Ascending aorta (tissue), 2 donors: Measurements from ENCODE around the gene NGEF. TPM values are rescaled to one million over a fixed set of nuclear protein-coding genes. Genes with fewer than 3 reads are reported as not detected.
"Not testable (repeated sequence)": the region's sequence is repeated elsewhere in the genome, so short reads cannot be mapped to it uniquely, and the experiment has no call there.

Experiments used
- DNase-seq, 2 donors: peaks; one replicate each; pipeline ENCODE4 v3.0.0-alpha.2; 2019; ENCODE audit warnings: low spot score in 2 of 2
- H3K27ac ChIP-seq, 2 donors: fragments of 200-600 bp; sonication (generic); one replicate each; pipeline ENCODE4 v1.5.1; 2016 to 2017; ENCODE audit warnings: mild to moderate bottlenecking in 1 of 2
- H3K27me3 ChIP-seq: fragments of 200-600 bp; sonication (generic); one replicate; pipeline ENCODE4 v1.5.1; 2017
- H3K36me3 ChIP-seq, 2 donors: fragments of 200-600 bp; sonication (generic); one replicate each; pipeline ENCODE4 v1.5.1; 2016
- H3K4me1 ChIP-seq, 2 donors: fragments of 200-600 bp; sonication (generic); one replicate each; pipeline ENCODE4 v1.5.1; 2016 to 2017; ENCODE audit warnings: mild to moderate bottlenecking in 1 of 2
- H3K4me3 ChIP-seq, 2 donors: fragments of 200-600 bp; sonication (generic); one replicate each; pipeline ENCODE4 v1.5.1; 2016 to 2017; ENCODE audit warnings: mild to moderate bottlenecking in 1 of 2
- H3K9me3 ChIP-seq, 2 donors: fragments of 200-600 bp; sonication (generic); one replicate each; pipeline ENCODE4 v1.5.1; 2016
- CTCF ChIP-seq, 3 experiments: fragments of 200-600 bp in 2 of 3; fragments of 450-650 bp in 1 of 3; sonication (generic) in 2 of 3; IDR thresholded peaks; one replicate each; pipeline ENCODE4 v1.5.1; 2016 to 2019; ENCODE audit warnings: antibody characterized with exemption in 3 of 3, mild to moderate bottlenecking in 1 of 3, moderate library complexity in 1 of 3
- intact Hi-C: fragments of 100-400 bp; cut with DNase I; formaldehyde crosslinking; loops from one replicate; pipeline ENCODE4 v1.15.1; 2023
- total RNA-seq: library from RNA; depleted of rRNA; stranded (reverse); fragments of >200 nt; gene quantifications from one replicate; pipeline ENCODE4 v1.1.0, GENCODE V29; 2016

NGEF gene
- total RNA-seq, 1 donor from 2014 or later: 0.43 TPM

GRCh38 chr2:232908695-232909094 lies 104.4 kb downstream of the NGEF start:
- H3K27me3 ChIP-seq: no peaks in the 10 kb centered on the region
- DNase-seq: no peak
- TF ChIP-seq CTCF (IDR thresholded peaks at IDR 0.05): no peak
- no peaks in the 10 kb centered on the region for H3K36me3 ChIP-seq
- no peak overlapping the region for H3K27ac ChIP-seq
- H3K9me3 ChIP-seq: no peaks in the 10 kb centered on the region
- no peak overlapping the region for H3K4me3 ChIP-seq
- intact Hi-C loops: no loop called here
- no peaks in the 10 kb centered on the region for H3K4me1 ChIP-seq

GRCh38 chr2:232907718-232908085 lies 105.4 kb downstream of the NGEF start:
- H3K9me3 ChIP-seq, H3K27ac ChIP-seq, DNase-seq, intact Hi-C loops, H3K4me3 ChIP-seq, H3K27me3 ChIP-seq, H3K4me1 ChIP-seq, H3K36me3 ChIP-seq: not testable (repeated sequence)

GRCh38 chr2:232906867-232907717 lies 106.0 kb downstream of the NGEF start:
- H3K4me3 ChIP-seq, H3K4me1 ChIP-seq, H3K27me3 ChIP-seq, DNase-seq, intact Hi-C loops, H3K9me3 ChIP-seq, H3K36me3 ChIP-seq, H3K27ac ChIP-seq: not testable (repeated sequence)

GRCh38 chr2:232903989-232904388 lies 109.1 kb downstream of the NGEF start:
- no peak for TF ChIP-seq CTCF (IDR thresholded peaks at IDR 0.05)
- Histone ChIP-seq H3K27me3 (no peaks in the 10 kb centered on the region), H3K36me3 (no peaks in the 10 kb centered on the region), H3K27ac (no peak overlapping the region), H3K4me1 (no peaks in the 10 kb centered on the region), H3K4me3 (no peak overlapping the region), H3K9me3 (no peaks in the 10 kb centered on the region)
- intact Hi-C loops: no loop called here
- DNase-seq: no peak

GRCh38 chr2:232901736-232902578 lies 111.1 kb downstream of the NGEF start:
- no peak for TF ChIP-seq CTCF (IDR thresholded peaks at IDR 0.05)
- Histone ChIP-seq H3K4me3 (no peak overlapping the region), H3K27ac (no peak overlapping the region), H3K27me3 (no peaks in the 10 kb centered on the region), H3K9me3 (no peaks in the 10 kb centered on the region), H3K4me1 (no peaks in the 10 kb centered on the region), H3K36me3 (no peaks in the 10 kb centered on the region)
- intact Hi-C loops: no loop called here
- DNase-seq: no peak

GRCh38 chr2:232900811-232901735 lies 112.0 kb downstream of the NGEF start:
- H3K27ac ChIP-seq: no peak overlapping the region
- no peak for DNase-seq

More at GRCh38 chr2:232900811-232901735, 112.0 kb downstream of the NGEF start:
- TF ChIP-seq CTCF (IDR thresholded peaks at IDR 0.05): no peak
- no peaks in the 10 kb centered on the region for H3K9me3 ChIP-seq
- H3K4me3 ChIP-seq: no peak overlapping the region
- H3K4me1 ChIP-seq: no peaks in the 10 kb centered on the region
- H3K27me3 ChIP-seq: no peaks in the 10 kb centered on the region
- intact Hi-C loops: no loop called here
- H3K36me3 ChIP-seq: no peaks in the 10 kb centered on the region
